Mesendoderm (in vitro differentiated cells): ENCODE measurements around the gene CYGB.
A peak's percentile ranks its signal among the peaks of the same experiment; 100 is the strongest.

Experiments
- DNase-seq: peaks from one replicate; pipeline ENCODE4 v3.0.0; 2013
- H2AK5ac ChIP-seq: 2 replicates; pipeline ENCODE4 v1.6.1; 2013; ENCODE audit warnings: low read length, inconsistent platforms
- H2BK120ac ChIP-seq: 2 replicates; pipeline ENCODE4 v1.6.1; 2013; ENCODE audit warnings: low read depth, mild to moderate bottlenecking, low read length, moderate library complexity, mixed read lengths
- H2BK15ac ChIP-seq: replicated peaks from 2 replicates; pipeline ENCODE4 v1.6.1; 2013; ENCODE audit warnings: low read depth, mild to moderate bottlenecking, moderate library complexity
- H2BK5ac ChIP-seq: 2 replicates; pipeline ENCODE4 v1.6.1; 2013; ENCODE audit warnings: low read length, inconsistent platforms
- H3K18ac ChIP-seq: 2 replicates; pipeline ENCODE4 v1.6.1; 2013; ENCODE audit warnings: mild to moderate bottlenecking, low read length, mixed read lengths
- H3K23ac ChIP-seq: one replicate; pipeline ENCODE4 v1.6.1; 2013; ENCODE audit warnings: low read length
- H3K27ac ChIP-seq: 2 replicates; pipeline ENCODE4 v1.5.1; 2013; ENCODE audit warnings: low read depth, mild to moderate bottlenecking, inconsistent platforms, low read length, moderate library complexity
- H3K27me3 ChIP-seq: 2 replicates; pipeline ENCODE4 v1.6.1; 2013; ENCODE audit warnings: low read length, control low read depth, mild to moderate bottlenecking, inconsistent platforms; ENCODE audit not compliant: insufficient read depth, poor library complexity
- H3K36me3 ChIP-seq: 2 replicates; pipeline ENCODE4 v1.6.1; 2013; ENCODE audit warnings: low read length, inconsistent platforms; ENCODE audit not compliant: control insufficient read depth, insufficient read depth
- H3K4ac ChIP-seq: one replicate; pipeline ENCODE4 v1.6.1; 2013; ENCODE audit warnings: low read depth, mild to moderate bottlenecking, low read length, moderate library complexity
- H3K4me1 ChIP-seq: 2 replicates; pipeline ENCODE4 v1.6.1; 2013; ENCODE audit warnings: low read depth, low read length, inconsistent platforms; ENCODE audit not compliant: control insufficient read depth
- H3K4me2 ChIP-seq: 2 replicates; pipeline ENCODE4 v1.6.1; 2013; ENCODE audit warnings: low read length
- H3K4me3 ChIP-seq: 2 replicates; pipeline ENCODE4 v1.5.1; 2013; ENCODE audit warnings: mild to moderate bottlenecking, low read length
- H3K56ac ChIP-seq: one replicate; pipeline ENCODE4 v1.6.1; 2013; ENCODE audit warnings: low read length
- H3K79me1 ChIP-seq: 2 replicates; pipeline ENCODE4 v1.6.1; 2013; ENCODE audit warnings: low read length, inconsistent platforms
- H3K79me2 ChIP-seq: 2 replicates; pipeline ENCODE4 v1.6.1; 2013; ENCODE audit warnings: mild to moderate bottlenecking, low read length; ENCODE audit not compliant: control insufficient read depth, insufficient read depth
- H3K9ac ChIP-seq: 2 replicates; pipeline ENCODE4 v1.6.1; 2013; ENCODE audit warnings: low read length, inconsistent platforms
- H4K5ac ChIP-seq: one replicate; pipeline ENCODE4 v1.6.1; 2013; ENCODE audit warnings: low read length
- H4K8ac ChIP-seq: one replicate; pipeline ENCODE4 v1.6.1; 2013; ENCODE audit warnings: low read depth, mild to moderate bottlenecking, control low read depth, low read length, moderate library complexity
- WGBS: extraction: QIAGEN DNeasy Blood & Tissue Kit; methylation state at CpG from one replicate; pipeline ENCODE4 v1.1.7; 2013; ENCODE audit warnings: low lambda C conversion rate, missing lambda C conversion rate; ENCODE audit not compliant: insufficient coverage; ENCODE audit errors: extremely low coverage; 5-methylcytosine and 5-hydroxymethylcytosine counted together

Gene CYGB

DNA sequence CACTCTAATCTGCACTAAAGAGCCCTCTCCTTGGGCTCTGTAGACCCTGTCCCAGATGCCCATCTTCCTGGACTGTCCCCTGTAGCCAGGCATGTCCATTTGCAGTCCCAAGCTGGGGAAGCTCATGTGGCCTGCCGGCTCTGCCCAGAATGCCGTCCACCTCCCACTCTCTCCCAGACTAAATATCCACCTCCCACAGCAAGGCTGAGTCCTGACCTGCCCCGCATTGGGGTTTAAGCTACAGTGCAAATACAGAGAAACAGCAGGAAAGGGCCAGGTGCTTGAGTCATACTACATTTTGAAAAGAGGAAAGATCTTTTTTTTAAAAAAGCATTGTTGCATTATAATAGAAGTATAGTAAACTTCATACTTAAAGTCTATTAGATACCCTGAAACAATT is 45.2 kb upstream of the CYGB start:
- Histone ChIP-seq H3K79me2 (no peaks in the 10 kb centered on the region), H3K27ac (no peak overlapping the region), H3K18ac (no peak overlapping the region), H3K27me3 (no peaks in the 10 kb centered on the region), H4K5ac (no peak overlapping the region), H2BK5ac (no peak overlapping the region), H3K4ac (no peak overlapping the region), H2BK15ac (no peak overlapping the region), H3K79me1 (no peaks in the 10 kb centered on the region), H3K56ac (no peak overlapping the region), H3K4me3 (no peak overlapping the region), H2AK5ac (no peak overlapping the region), H3K23ac (no peak overlapping the region), H3K9ac (no peak overlapping the region), H3K36me3 (no peaks in the 10 kb centered on the region), H2BK120ac (no peak overlapping the region), H3K4me2 (no peak overlapping the region), H4K8ac (no peak overlapping the region), H3K4me1 (peaks cover 4% of the 10 kb centered on the region)
- no peak for DNase-seq
- WGBS: no CpG with 5 or more reads among the region's 3 CpGs

DNA sequence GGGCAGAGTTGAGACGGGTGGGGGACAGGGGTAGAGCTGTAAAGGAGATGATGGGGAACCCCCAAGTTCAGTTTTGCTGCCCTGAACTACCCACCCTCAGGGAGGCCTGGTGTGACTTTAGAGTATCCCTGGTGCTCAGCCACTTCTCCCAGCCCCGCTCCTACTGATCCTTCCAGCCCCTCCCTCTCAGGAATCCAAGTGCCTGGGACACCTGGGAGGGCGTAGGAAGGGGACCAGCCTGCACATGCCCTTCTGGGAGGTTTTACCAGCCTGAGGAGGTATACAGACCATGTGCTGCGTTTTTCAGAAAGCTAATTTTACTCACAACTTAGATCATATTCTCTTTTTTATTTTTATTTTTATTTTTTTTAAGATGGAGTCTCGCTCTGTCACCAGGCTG is 44.0 kb upstream of the CYGB start:
- Histone ChIP-seq H2BK5ac (no peak overlapping the region), H3K18ac (no peak overlapping the region), H3K27me3 (no peaks in the 10 kb centered on the region)

DNA sequence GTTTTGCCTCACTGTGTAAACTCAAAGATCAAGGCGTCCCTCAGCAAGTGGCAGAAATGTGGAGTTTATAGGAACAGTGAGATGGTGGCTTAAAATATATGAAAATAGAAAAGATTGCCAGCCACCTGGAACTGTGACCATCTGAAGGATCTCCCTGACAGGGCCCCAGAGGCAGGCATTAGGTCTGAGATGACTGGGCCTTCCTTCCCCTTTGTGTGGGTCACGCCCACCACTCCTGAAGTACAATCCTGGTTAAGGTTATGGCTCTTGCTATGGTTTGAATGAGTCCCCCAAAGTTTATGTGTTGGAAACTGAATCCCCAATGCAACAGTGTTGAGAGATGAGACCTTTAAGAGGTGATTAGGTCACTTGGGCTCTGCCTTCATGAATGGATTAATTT is 41.8 kb upstream of the CYGB start:
- no peak overlapping the region for H2BK15ac ChIP-seq
- H4K5ac ChIP-seq: no peak overlapping the region
- H4K8ac ChIP-seq: no peak overlapping the region

More for the DNA sequence above, 44.0 kb upstream of the CYGB start:
- H3K4ac ChIP-seq: no peak overlapping the region
- H3K79me2 ChIP-seq: no peaks in the 10 kb centered on the region
- H3K9ac ChIP-seq: no peak overlapping the region
- no peak overlapping the region for H4K5ac ChIP-seq
- WGBS: no CpG with 5 or more reads among the region's 5 CpGs
- H3K27ac ChIP-seq: no peak overlapping the region
- H3K4me3 ChIP-seq: no peak overlapping the region
- H2AK5ac ChIP-seq: no peak overlapping the region
- H2BK120ac ChIP-seq: no peak overlapping the region
- H2BK15ac ChIP-seq: no peak overlapping the region
- peaks cover 2% of the 10 kb centered on the region for H3K4me1 ChIP-seq
- H3K79me1 ChIP-seq: no peaks in the 10 kb centered on the region
- H3K4me2 ChIP-seq: no peak overlapping the region
- no peak for DNase-seq
- no peaks in the 10 kb centered on the region for H3K36me3 ChIP-seq
- H4K8ac ChIP-seq: no peak overlapping the region
- H3K23ac ChIP-seq: no peak overlapping the region
- peak overlapping the region; percentile 25 for H3K56ac ChIP-seq

DNA sequence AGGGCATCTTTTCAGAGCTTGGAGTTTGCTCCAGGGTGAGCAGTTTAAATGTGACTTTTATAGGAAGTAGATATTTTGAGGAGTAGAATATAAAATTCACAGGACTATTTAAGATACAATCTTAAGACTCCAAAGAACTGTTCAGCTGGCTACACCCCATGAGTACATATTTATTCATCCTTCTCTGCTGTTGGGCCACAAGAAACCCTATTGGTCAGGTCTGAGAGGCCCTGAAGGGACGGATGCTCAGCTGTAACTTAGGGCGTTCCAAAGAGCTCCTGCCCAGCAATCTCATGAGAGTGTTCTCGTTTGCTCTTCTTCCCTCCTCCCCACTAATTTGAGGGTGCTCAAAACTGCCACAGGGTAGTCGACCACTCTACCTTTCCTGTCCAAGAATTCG is 40.9 kb upstream of the CYGB start:
- no peak overlapping the region for H3K56ac ChIP-seq
- no CpG with 5 or more reads among the region's 5 CpGs for WGBS
- H3K79me1 ChIP-seq: no peaks in the 10 kb centered on the region
- H3K4me3 ChIP-seq: no peak overlapping the region
- no peak overlapping the region for H3K27ac ChIP-seq
- no peak overlapping the region for H3K4ac ChIP-seq
- no peaks in the 10 kb centered on the region for H3K79me2 ChIP-seq
- H3K9ac ChIP-seq: no peak overlapping the region
- H2BK15ac ChIP-seq: no peak overlapping the region
- H2AK5ac ChIP-seq: no peak overlapping the region
- no peak overlapping the region for H2BK120ac ChIP-seq
- H3K18ac ChIP-seq: no peak overlapping the region
- H4K5ac ChIP-seq: no peak overlapping the region
- H3K4me2 ChIP-seq: no peak overlapping the region
- no peak overlapping the region for H4K8ac ChIP-seq
- DNase-seq: no peak
- no peaks in the 10 kb centered on the region for H3K27me3 ChIP-seq
- no peak overlapping the region for H3K23ac ChIP-seq
- no peaks in the 10 kb centered on the region for H3K36me3 ChIP-seq
- H3K4me1 ChIP-seq: peaks cover 2% of the 10 kb centered on the region
- H2BK5ac ChIP-seq: no peak overlapping the region

More for the DNA sequence above, 41.8 kb upstream of the CYGB start:
- H3K79me2 ChIP-seq: no peaks in the 10 kb centered on the region
- no peak overlapping the region for H3K23ac ChIP-seq
- H3K9ac ChIP-seq: no peak overlapping the region
- H3K56ac ChIP-seq: no peak overlapping the region
- no peaks in the 10 kb centered on the region for H3K36me3 ChIP-seq
- no peaks in the 10 kb centered on the region for H3K79me1 ChIP-seq
- no peak for DNase-seq
- H3K27ac ChIP-seq: no peak overlapping the region
- no peak overlapping the region for H2AK5ac ChIP-seq
- no peak overlapping the region for H2BK5ac ChIP-seq
- no peak overlapping the region for H3K18ac ChIP-seq
- no peak overlapping the region for H3K4me3 ChIP-seq
- H3K4ac ChIP-seq: no peak overlapping the region
- WGBS: no CpG with 5 or more reads among the region's 2 CpGs
- H2BK120ac ChIP-seq: no peak overlapping the region
- no peaks in the 10 kb centered on the region for H3K27me3 ChIP-seq
- no peak overlapping the region for H3K4me2 ChIP-seq
- peaks cover 2% of the 10 kb centered on the region for H3K4me1 ChIP-seq

DNA sequence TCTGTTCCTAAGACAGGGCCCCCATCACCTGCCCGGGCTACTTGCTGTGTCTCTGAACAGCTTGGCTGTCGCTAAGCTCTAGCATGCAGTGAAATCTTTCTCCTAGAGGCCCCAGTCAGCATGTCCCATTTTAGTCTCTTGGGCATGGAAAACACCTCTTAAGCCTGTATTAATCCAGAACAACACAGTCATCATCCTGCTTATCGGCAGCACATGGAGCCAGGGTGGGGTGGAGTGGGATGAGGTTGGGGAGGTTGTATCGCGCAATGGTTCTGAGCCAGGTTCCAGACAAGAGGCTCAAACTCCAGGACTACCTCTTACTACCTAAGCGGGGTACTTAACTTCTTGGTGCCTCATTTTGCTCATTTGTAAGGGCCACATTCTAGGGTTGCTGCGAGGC is 40.4 kb upstream of the CYGB start:
- no peak overlapping the region for H4K8ac ChIP-seq
- H3K27me3 ChIP-seq: no peaks in the 10 kb centered on the region
- H3K36me3 ChIP-seq: no peaks in the 10 kb centered on the region
- H4K5ac ChIP-seq: no peak overlapping the region
- H3K27ac ChIP-seq: no peak overlapping the region
- H3K79me1 ChIP-seq: no peaks in the 10 kb centered on the region
- H3K18ac ChIP-seq: no peak overlapping the region
- no peak for DNase-seq
- H3K23ac ChIP-seq: no peak overlapping the region
- H3K4me3 ChIP-seq: no peak overlapping the region
- H2BK15ac ChIP-seq: no peak overlapping the region
- H3K56ac ChIP-seq: no peak overlapping the region
- H3K4me2 ChIP-seq: no peak overlapping the region
- no peak overlapping the region for H3K4ac ChIP-seq
- H2AK5ac ChIP-seq: no peak overlapping the region
- H2BK120ac ChIP-seq: no peak overlapping the region
- peaks cover 2% of the 10 kb centered on the region for H3K4me1 ChIP-seq
- no peak overlapping the region for H2BK5ac ChIP-seq
- H3K79me2 ChIP-seq: no peaks in the 10 kb centered on the region
- WGBS: no CpG with 5 or more reads among the region's 7 CpGs
- H3K9ac ChIP-seq: no peak overlapping the region

DNA sequence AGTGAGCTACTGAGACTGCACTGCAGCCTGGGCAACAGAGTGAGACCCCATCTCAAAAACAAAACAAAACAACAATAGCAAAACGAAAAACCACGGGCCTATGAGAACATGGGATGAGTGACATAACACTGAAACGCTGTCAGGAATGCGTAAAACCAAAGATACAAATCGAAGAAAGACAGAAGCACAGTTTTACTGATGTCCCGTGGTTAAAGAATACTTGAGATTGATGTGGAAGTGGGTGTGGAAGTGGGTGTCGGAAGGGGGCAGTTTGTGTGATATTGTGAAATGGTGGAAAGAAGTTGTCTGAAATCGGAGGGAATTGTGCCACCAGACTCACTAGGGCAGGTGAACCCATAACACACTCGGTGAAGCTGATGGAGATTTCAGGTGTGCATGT is 38.7 kb upstream of the CYGB start:
- Histone ChIP-seq H2BK5ac (no peak overlapping the region), H2BK15ac (no peak overlapping the region), H3K56ac (no peak overlapping the region), H2AK5ac (no peak overlapping the region), H3K4me3 (no peak overlapping the region), H4K5ac (no peak overlapping the region), H3K36me3 (no peaks in the 10 kb centered on the region), H3K79me1 (no peaks in the 10 kb centered on the region), H2BK120ac (no peak overlapping the region), H3K27ac (no peak overlapping the region), H3K18ac (no peak overlapping the region), H3K4me1 (peaks cover 2% of the 10 kb centered on the region), H3K4ac (no peak overlapping the region), H3K27me3 (no peaks in the 10 kb centered on the region), H3K4me2 (no peak overlapping the region), H3K9ac (no peak overlapping the region), H3K23ac (no peak overlapping the region), H3K79me2 (no peaks in the 10 kb centered on the region), H4K8ac (no peak overlapping the region)
- WGBS: 100% methylated on average over 1 of the region's 9 CpGs
- DNase-seq: no peak
